Lower lobe of right lung (tissue), 2 donors: Measurements from ENCODE around the gene FZR1. TPM values are rescaled to one million over a fixed set of nuclear protein-coding genes. Genes with fewer than 3 reads are reported as not detected.

Source experiments
- ATAC-seq, 2 donors: fragments of 200-7000 bp; cut with Tn5 transposase; one replicate each; pipeline ENCODE4 v1.9.1; 2020 to 2022; ENCODE audit warnings: mild to moderate bottlenecking in 2 of 2, moderate library complexity in 2 of 2
- DNase-seq: peaks from one replicate; pipeline ENCODE4 v3.0.0-alpha.2; 2020
- H3K27ac ChIP-seq: fragments of 200-600 bp; one replicate; pipeline ENCODE4 v1.8.0; 2022
- H3K27me3 ChIP-seq: fragments of 200-600 bp; one replicate; pipeline ENCODE4 v1.8.0; 2022; ENCODE audit warnings: low read depth
- H3K36me3 ChIP-seq: fragments of 200-600 bp; one replicate; pipeline ENCODE4 v1.8.0; 2022; ENCODE audit warnings: mild to moderate bottlenecking
- H3K4me1 ChIP-seq: fragments of 200-600 bp; one replicate; pipeline ENCODE4 v1.8.0; 2022
- H3K4me3 ChIP-seq: fragments of 200-600 bp; one replicate; pipeline ENCODE4 v1.8.0; 2022; ENCODE audit warnings: mild to moderate bottlenecking
- H3K9me3 ChIP-seq: fragments of 200-600 bp; one replicate; pipeline ENCODE4 v1.8.0; 2022
- CTCF ChIP-seq: fragments of 200-600 bp; IDR thresholded peaks from one replicate; pipeline ENCODE4 v1.8.0; 2022; ENCODE audit warnings: antibody characterized with exemption, mild to moderate bottlenecking
- intact Hi-C: fragments of 100-400 bp; cut with DNase I; formaldehyde crosslinking; loops from one replicate; pipeline ENCODE4 v1.11.0; 2022
- total RNA-seq: library from RNA; stranded (reverse); fragmentation: NEBNext Ultra II Directional; extraction: Animal tissue kit (Norgen Biotek cat#: 25700); gene quantifications from one replicate; pipeline ENCODE4 v1.2.1, GENCODE V29; 2021
- donor health status: DM: no; HTN: yes; CAD: no; lungs with severe emphysema.

The FZR1 gene
- total RNA-seq, 1 donor from 2014 or later = 34.1 TPM

GRCh38 chr19:3575260-3575741 is 69.2 kb downstream of the FZR1 start:
- Histone ChIP-seq H3K4me1 (peaks cover 23% of the 10 kb centered on the region), H3K4me3 (no peak overlapping the region), H3K9me3 (no peaks in the 10 kb centered on the region), H3K27ac (no peak overlapping the region), H3K36me3 (peaks cover 8% of the 10 kb centered on the region), H3K27me3 (no peaks in the 10 kb centered on the region)
- TF ChIP-seq CTCF = no peak
- ATAC-seq (no peak), DNase-seq (no peak)
- intact Hi-C loops = no loop called here

DNA sequence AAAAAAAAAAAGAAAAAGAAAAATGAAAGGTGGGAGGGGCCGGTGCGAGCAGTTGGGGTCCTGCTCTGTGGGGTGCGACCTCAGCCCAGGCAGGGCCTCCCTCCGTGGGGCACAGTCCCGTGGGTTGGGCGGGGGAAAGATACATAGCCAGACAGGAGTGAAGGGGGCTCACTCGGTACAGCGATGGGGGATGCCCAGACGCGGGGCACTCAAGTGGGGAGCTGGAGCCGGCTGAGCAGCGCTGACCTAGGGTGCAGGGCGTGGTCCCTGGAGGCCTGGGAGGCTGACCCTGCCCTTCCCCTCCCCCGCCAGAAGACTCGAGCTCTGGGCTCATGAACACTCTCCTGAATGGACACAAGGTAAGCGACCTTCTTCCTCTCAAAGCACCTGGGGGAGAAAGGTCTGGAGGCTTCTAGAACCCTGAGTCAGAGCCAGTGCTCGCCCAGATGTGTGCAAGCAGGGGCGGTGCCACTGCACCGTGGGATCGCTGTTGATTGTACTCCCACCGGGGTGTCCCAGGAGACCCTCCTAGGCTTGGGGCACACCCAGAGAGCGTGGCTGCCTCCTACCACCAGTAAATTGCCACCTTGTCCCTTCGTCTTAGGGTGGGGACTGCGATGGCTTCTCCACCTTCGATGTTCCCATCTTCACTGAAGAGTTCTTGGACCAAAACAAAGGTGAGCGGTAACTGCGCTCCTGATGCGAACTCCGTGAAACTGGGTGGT is 70.0 kb downstream of the FZR1 start:
- no peak overlapping the region for H3K27ac ChIP-seq
- peaks cover 23% of the 10 kb centered on the region for H3K4me1 ChIP-seq
- DNase-seq = no peak
- intact Hi-C loops = no loop called here
- TF ChIP-seq CTCF = no peak
- peak overlapping the region; percentile 34 for H3K4me3 ChIP-seq
- H3K36me3 ChIP-seq = peaks cover 8% of the 10 kb centered on the region
- no peak for ATAC-seq
- H3K27me3 ChIP-seq = no peaks in the 10 kb centered on the region
- no peaks in the 10 kb centered on the region for H3K9me3 ChIP-seq

- H3K27me3 ChIP-seq = no peaks in the 10 kb centered on the region
- intact Hi-C loops = no loop called here
- H3K4me1 ChIP-seq = peaks cover 20% of the 10 kb centered on the region
- H3K4me3 ChIP-seq = peak overlapping the region; percentile 34
- no peak for TF ChIP-seq CTCF
- DNase-seq = no peak
- H3K9me3 ChIP-seq = no peaks in the 10 kb centered on the region
- no peak overlapping the region for H3K27ac ChIP-seq
- ATAC-seq = no peak
- H3K36me3 ChIP-seq = peaks cover 8% of the 10 kb centered on the region
Measured at GRCh38 chr19:3576696-3577443, 70.8 kb downstream of the FZR1 start.

DNA sequence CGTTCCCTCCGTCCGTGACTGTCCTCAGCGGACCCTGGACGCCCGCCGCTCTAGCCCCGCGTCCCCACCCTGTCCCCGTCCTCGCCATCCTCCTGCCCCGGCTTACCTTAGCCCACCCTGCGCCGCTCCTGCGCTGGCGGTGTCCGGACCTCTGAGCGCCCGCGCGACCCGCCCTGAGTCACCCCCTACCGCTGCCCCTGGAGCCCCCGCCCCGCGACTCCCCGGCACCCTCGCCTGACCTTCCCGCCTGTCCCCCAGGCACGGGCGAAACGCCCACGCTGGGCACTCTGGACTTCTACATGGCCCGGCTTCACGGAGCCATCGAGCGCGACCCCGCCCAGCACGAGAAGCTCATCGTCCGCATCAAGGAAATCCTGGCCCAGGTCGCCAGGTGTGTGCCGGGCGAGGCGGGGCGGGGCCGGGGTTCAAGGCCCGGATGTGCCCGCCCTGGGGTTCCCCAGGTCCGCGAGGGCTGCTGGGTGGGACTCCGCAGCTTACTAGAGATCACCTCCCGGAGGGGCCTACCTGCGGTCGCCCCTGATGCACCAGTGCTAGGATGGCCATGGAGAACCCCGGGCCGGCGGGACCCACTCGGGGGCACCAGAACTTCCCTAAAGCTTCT is 71.7 kb downstream of the FZR1 start:
- no peak for TF ChIP-seq CTCF
- ATAC-seq (no peak), DNase-seq (no peak)

DNA sequence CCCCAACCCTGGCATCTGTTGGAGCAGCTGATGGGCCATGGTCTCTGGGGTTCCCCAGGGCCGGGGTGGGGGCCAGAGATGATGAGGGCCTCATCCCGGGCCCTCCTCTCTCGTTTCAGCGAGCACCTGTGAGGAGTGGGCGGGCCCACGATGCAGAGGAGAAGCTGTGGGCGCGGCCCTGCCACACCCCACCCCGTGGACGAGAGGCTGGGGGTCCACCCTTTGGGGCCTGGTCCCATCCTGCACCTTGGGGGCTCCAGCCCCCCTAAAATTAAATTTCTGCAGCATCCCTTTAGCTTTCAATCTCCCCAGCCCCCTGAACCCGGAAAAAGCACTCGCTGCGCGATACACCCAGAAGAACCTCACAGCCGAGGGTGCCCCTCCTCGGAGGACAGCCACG is 72.3 kb downstream of the FZR1 start:
- TF ChIP-seq CTCF = no peak
- H3K27me3 ChIP-seq = no peaks in the 10 kb centered on the region
- no peak for DNase-seq
- no peak overlapping the region for H3K27ac ChIP-seq
- peaks cover 14% of the 10 kb centered on the region for H3K4me1 ChIP-seq
- ATAC-seq = no peak
- H3K4me3 ChIP-seq = no peak overlapping the region
- intact Hi-C loops = no loop called here
- no peaks in the 10 kb centered on the region for H3K9me3 ChIP-seq
- H3K36me3 ChIP-seq = peaks cover 8% of the 10 kb centered on the region

More for the DNA sequence above, 71.7 kb downstream of the FZR1 start:
- Histone ChIP-seq H3K27ac (no peak overlapping the region), H3K4me1 (peaks cover 15% of the 10 kb centered on the region), H3K36me3 (peaks cover 8% of the 10 kb centered on the region), H3K4me3 (no peak overlapping the region), H3K9me3 (no peaks in the 10 kb centered on the region), H3K27me3 (no peaks in the 10 kb centered on the region)
- intact Hi-C loops = no loop called here
